HepG2 (cell line): ENCODE measurements around the gene UCN. TPM values are rescaled to one million over a fixed set of nuclear protein-coding genes. Genes with fewer than 3 reads are reported as not detected.

Source experiments
- ATAC-seq: fragments of 200-7000 bp; cut with Tn5 transposase; 3 replicates; pipeline ENCODE4 v1.9.1; 2020; ENCODE audit warnings: mild to moderate bottlenecking, moderate library complexity
- BruUV-seq: library from RNA; stranded (reverse); fragments of 400-500 nt; replicated peaks from 2 replicates; lab custom pipeline; 2021; lab: Mats Ljungman, UMichigan
- CTCF ChIA-PET: fragments of 300-600 bp; formaldehyde crosslinking; extraction: SDS; loops from one replicate; lab custom pipeline; 2021; ENCODE audit warnings: low total read pairs, inconsistent platforms, low intra/inter-chr PET ratio; lab: Yijun Ruan, JAX
- POLR2A ChIA-PET: fragments of 350-600 bp; sonication (Branson Sonifier 250); formaldehyde crosslinking; loops from one replicate; lab custom pipeline; 2020; ENCODE audit warnings: antibody characterized with exemption, inconsistent platforms; lab: Yijun Ruan, JAX
- DNase-seq: peaks from one replicate; pipeline ENCODE4 v3.0.0-alpha.2; 2015; ENCODE audit warnings: low spot score
- FAIRE-seq: peaks from 3 replicates; lab custom pipeline; 2011; peaks lifted over from hg19 to GRCh38; lab: Jason Lieb, UNC
- H2AFZ ChIP-seq: one replicate; pipeline ENCODE4 v1.6.1; 2011; ENCODE audit warnings: low read length, inconsistent platforms
- H3K27ac ChIP-seq: fragments of 300-600 bp; 3 replicates; pipeline ENCODE4 v1.8.0; 2011; ENCODE audit warnings: mixed run types, mild to moderate bottlenecking, mixed read lengths, low read length, inconsistent platforms; ENCODE audit not compliant: insufficient read depth; ENCODE audit errors: extremely low read length
- H3K27me3 ChIP-seq, 2 experiments: fragments of 200-600 bp in 1 of 2; 2 replicates in 1 of 2; 3 replicates in 1 of 2; pipeline versions ENCODE4 v1.6.0 to v1.8.0; 2011; ENCODE audit warnings: low read length in 2 of 2, mild to moderate bottlenecking in 2 of 2, moderate library complexity in 2 of 2, inconsistent platforms in 1 of 2; ENCODE audit not compliant: insufficient read depth in 2 of 2, control insufficient read depth in 1 of 2
- H3K36me3 ChIP-seq, 2 experiments: fragments of 200-600 bp in 1 of 2; replicated peaks in 1 of 2; 2 replicates in 1 of 2; 3 replicates in 1 of 2; pipeline versions ENCODE4 v1.5.1 to v1.8.0; 2011; ENCODE audit warnings: low read length in 2 of 2, inconsistent platforms in 1 of 2; ENCODE audit not compliant: insufficient read depth in 2 of 2, control insufficient read depth in 1 of 2
- H3K4me1 ChIP-seq: 2 replicates; pipeline ENCODE4 v1.5.1; 2012; ENCODE audit warnings: low read length, inconsistent platforms; ENCODE audit not compliant: insufficient read depth
- H3K4me2 ChIP-seq: 2 replicates; pipeline ENCODE4 v1.6.0; 2011; ENCODE audit warnings: low read depth, low read length, inconsistent platforms
- H3K4me3 ChIP-seq, 3 experiments: fragments of 200-600 bp in 1 of 3; sonication (generic), shearing (Covaris generic) in 1 of 3; replicated peaks in 1 of 3; 2 replicates each; pipeline ENCODE4 v1.5.1; 2011 to 2016; ENCODE audit warnings: low read length in 3 of 3, inconsistent platforms in 2 of 3, low read depth in 2 of 3, mild to moderate bottlenecking in 2 of 3, control low read depth in 1 of 3, mixed read lengths in 1 of 3; ENCODE audit not compliant: insufficient read depth in 1 of 3
- H3K79me2 ChIP-seq: one replicate; pipeline ENCODE4 v1.6.1; 2011; ENCODE audit warnings: low read length, inconsistent platforms; ENCODE audit not compliant: insufficient read depth
- H3K9ac ChIP-seq: 2 replicates; pipeline ENCODE4 v1.6.0; 2011; ENCODE audit warnings: mild to moderate bottlenecking, low read depth, low read length, inconsistent platforms; ENCODE audit not compliant: insufficient read depth
- H3K9me3 ChIP-seq: 2 replicates; pipeline ENCODE4 v1.5.1; 2012; ENCODE audit warnings: mild to moderate bottlenecking, low read length
- H4K20me1 ChIP-seq: 2 replicates; pipeline ENCODE4 v1.6.0; 2011; ENCODE audit warnings: inconsistent platforms, mild to moderate bottlenecking, low read length, moderate library complexity; ENCODE audit not compliant: insufficient read depth
- IRF1 ChIP-seq: sonication (generic); formaldehyde crosslinking; IDR thresholded peaks from 2 replicates; pipeline ENCODE4 v1.4.0; 2020; ENCODE audit warnings: low read depth, mild to moderate bottlenecking, missing genetic modification reagents
- JUND ChIP-seq: sonication (generic); formaldehyde crosslinking; IDR thresholded peaks from 2 replicates; pipeline ENCODE4 v1.8.0; 2022; ENCODE audit warnings: mild to moderate bottlenecking, missing genetic modification reagents
- PCBP2 ChIP-seq: fragments of 200-400 bp; formaldehyde crosslinking; optimal IDR thresholded peaks from 2 replicates; pipeline ENCODE3; 2018; ENCODE audit warnings: low read length, low read depth; ENCODE audit not compliant: poor library complexity, severe bottlenecking
- TFDP1 ChIP-seq: IDR thresholded peaks from 2 replicates; pipeline ENCODE4 v1.6.1; 2016; ENCODE audit warnings: missing compliant biosample characterization, missing genetic modification reagents, borderline replicate concordance
- ZNF652 ChIP-seq: IDR thresholded peaks from 2 replicates; pipeline ENCODE4 v1.6.1; 2016; ENCODE audit warnings: low read depth, borderline replicate concordance
- ZNF768 ChIP-seq: sonication (generic); formaldehyde crosslinking; IDR thresholded peaks from 2 replicates; pipeline ENCODE4 v1.4.0; 2020; ENCODE audit warnings: missing genetic modification reagents
- WGBS: methylation state at CpG from one replicate; pipeline ENCODE4 v1.1.6; 2017; ENCODE audit warnings: low lambda C conversion rate; 5-methylcytosine and 5-hydroxymethylcytosine counted together
- in situ Hi-C: cut with HindIII; loops from 2 replicates; pipeline ENCODE4 v1.10.0; 2017; ENCODE audit warnings: low pct_unique_long_range_greater_than_20kb; ENCODE audit not compliant: extremely low pct_ligation_motif_present
- intact Hi-C: fragments of 100-400 bp; cut with micrococcal nuclease; formaldehyde crosslinking; loops from one replicate; pipeline ENCODE4 v1.10.0; 2022; ENCODE audit not compliant: unreplicated experiment
- polyA plus RNA-seq, 8 experiments: library from polyadenylated mRNA; depleted of rRNA in 3 of 8; stranded (reverse) in 7 of 8; unstranded in 1 of 8; fragments of >200 nt; fragmentation: Illumina TruSeq in 4 of 8; extraction: Trizol in 4 of 8; gene quantifications; 2 replicates each; pipeline versions ENCODE4 v1.2.1 to v1.2.3, GENCODE V29; 2011 to 2016; ENCODE audit warnings: low read depth in 4 of 8, missing spikeins in 1 of 8, mixed read lengths in 1 of 8; ENCODE audit not compliant: insufficient read depth in 1 of 8
- total RNA-seq, 5 experiments: library from RNA; depleted of rRNA; stranded (reverse); fragments of >200 nt; fragmentation: Illumina TruSeq; extraction: Trizol; gene quantifications; 2 replicates each; pipeline ENCODE4 v1.2.3, GENCODE V29; 2016; ENCODE audit warnings: low read depth in 1 of 5

The UCN gene
- total and polyA plus RNA-seq, 2 of the 13 experiments (the other 11 are each of a cell fraction or from before 2014, with no cell fraction given), result 1.2 to 2.3 TPM

GRCh38 chr2:27278010-27278409, 30.2 kb downstream of the UCN start:
- Histone ChIP-seq H3K9ac (no peak overlapping the region), H2AFZ (no peak overlapping the region), H4K20me1 (no peaks in the 10 kb centered on the region), H3K4me1 (peaks cover 23% of the 10 kb centered on the region), H3K9me3 (no peaks in the 10 kb centered on the region), H3K4me3 (no peak overlapping the region), H3K4me2 (no peak overlapping the region), H3K79me2 (no peaks in the 10 kb centered on the region), H3K36me3 (no peaks in the 10 kb centered on the region), H3K27ac (no peak overlapping the region), H3K27me3 (peaks cover 5 to 43% of the 10 kb centered on the region in 2 experiments; a peak in 4 of 5 replicates)
- no TSS peak for BruUV-seq
- intact Hi-C loops (no loop called here), in situ Hi-C loops (no loop called here)
- POLR2A ChIA-PET, result no interaction called here
- ATAC-seq (no peak), FAIRE-seq (no peak), DNase-seq (no peak)
- CTCF ChIA-PET, result interaction anchor here (3.5 kb wide), 1 partner anchor 28 kb away, joined by 22 read pairs; no protein-coding TSS in a partner anchor
- 43% methylated on average over 1 of the region's 1 CpG for WGBS
- TF ChIP-seq TFDP1 (CRISPR knock-in tag), result no peak
- TF ChIP-seq PCBP2, result no peak

GRCh38 chr2:27275211-27276150, 32.8 kb downstream of the UCN start, which contains the start of gene DNAJC5G:
Gene DNAJC5G, plus strand, starts transcription at chr2:27275433. Its CDS starts 1,296 bp downstream, at chr2:27276729.
- H3K27ac ChIP-seq, result no peak within 1 kb of the TSS
- no peaks in the 10 kb centered on the region for H4K20me1 ChIP-seq
- POLR2A ChIA-PET, result no interaction called here
- in situ Hi-C loops (no loop called here), intact Hi-C loops (no loop called here)
- H3K9me3 ChIP-seq, result no peaks in the 10 kb centered on the region
- DNase-seq (no peak), ATAC-seq (no peak), FAIRE-seq (no peak)
- no peaks in the 10 kb centered on the region for H3K36me3 ChIP-seq
- TF ChIP-seq ZNF768 (CRISPR knock-in tag) (peak; percentile 27; the same call in 1 of the 2 replicates), ZNF652 (CRISPR knock-in tag) (no peak), IRF1 (CRISPR knock-in tag) (no peak), JUND (CRISPR knock-in tag) (no peak)
- peaks cover 5 to 54% of the 10 kb centered on the region in 2 experiments; a peak in 4 of 5 replicates for H3K27me3 ChIP-seq
- H3K79me2 ChIP-seq, result no peaks in the 10 kb centered on the region
- H3K4me1 ChIP-seq, result peaks cover 19% of the 10 kb centered on the region; the same call in 1 of the 2 replicates
- 59% methylated on average over 39 of the region's 39 CpGs for WGBS
- H3K9ac ChIP-seq, result no peak within 1 kb of the TSS
- BruUV-seq, result no TSS peak
- H3K4me2 ChIP-seq, result no peak within 1 kb of the TSS
- no peak within 1 kb of the TSS for H3K4me3 ChIP-seq
- CTCF ChIA-PET, result no interaction called here
- H2AFZ ChIP-seq, result no peak within 1 kb of the TSS
